K562 treated with DMSO at 1 percent for 4 hours (cell line): Measurements from ENCODE around the gene SEBOX. TPM values are rescaled to one million over a fixed set of nuclear protein-coding genes. Genes with fewer than 3 reads are reported as not detected.

ENCODE experiments used
- total RNA-seq: library from RNA; unstranded; fragments of 300-600 nt; gene quantifications from 2 replicates; pipeline ENCODE4 v1.2.3, GENCODE V29; 2022; ENCODE audit not compliant: insufficient read depth

The SEBOX gene
- total RNA-seq, result not detected in 2 replicates

GRCh38 chr17:28364665-28365363 is at the start of gene SEBOX:
SEBOX (minus strand) TSS chr17:28365199; CDS start chr17:28365151, 48 bp downstream.

DNA sequence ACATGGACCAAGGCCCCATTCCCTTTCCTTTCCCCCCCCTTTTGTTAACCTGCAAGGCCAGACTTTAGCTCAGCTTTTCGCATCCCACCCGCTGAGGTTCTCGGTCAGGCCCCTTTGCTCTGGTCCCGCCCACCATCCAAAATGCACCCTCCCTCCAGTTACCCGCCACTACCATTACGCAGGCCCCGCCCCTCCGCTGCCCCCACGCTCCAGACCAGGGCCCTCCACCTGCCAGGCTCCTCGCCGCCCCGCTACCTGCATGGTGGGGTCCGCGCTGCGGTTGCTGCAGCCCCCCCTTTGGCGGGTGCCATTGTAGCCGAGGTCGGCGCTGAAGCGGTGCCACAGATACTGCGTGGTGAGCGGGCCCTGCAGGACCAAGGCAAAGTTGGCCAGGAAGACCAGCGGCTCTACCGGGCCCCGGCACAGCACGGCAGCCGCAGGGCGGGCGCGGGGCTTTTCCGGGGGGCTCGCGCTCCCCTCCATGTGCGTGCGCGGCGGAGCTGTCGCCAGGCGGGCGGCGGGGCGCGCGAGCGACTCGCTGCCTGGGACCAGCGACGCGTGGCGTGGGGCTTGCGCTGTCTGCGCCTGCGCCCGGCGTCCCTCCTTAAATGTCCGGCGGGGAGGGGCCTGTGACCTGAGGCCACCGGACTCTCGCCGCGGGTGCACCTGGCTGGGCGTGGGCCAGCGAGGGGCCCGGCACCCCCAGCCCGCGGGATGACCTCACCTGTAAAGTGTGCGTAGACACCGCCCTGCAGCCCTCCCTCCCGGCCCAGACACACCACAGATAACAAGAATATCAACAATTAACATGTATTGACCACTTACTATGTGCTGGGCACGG is 40.9 kb upstream of the SEBOX start, which contains the start of gene SLC46A1:
Gene SLC46A1 (minus strand): TSS at position 581 of the 841 bp plus-strand sequence. CDS start 98 bp downstream, at position 483.

DNA sequence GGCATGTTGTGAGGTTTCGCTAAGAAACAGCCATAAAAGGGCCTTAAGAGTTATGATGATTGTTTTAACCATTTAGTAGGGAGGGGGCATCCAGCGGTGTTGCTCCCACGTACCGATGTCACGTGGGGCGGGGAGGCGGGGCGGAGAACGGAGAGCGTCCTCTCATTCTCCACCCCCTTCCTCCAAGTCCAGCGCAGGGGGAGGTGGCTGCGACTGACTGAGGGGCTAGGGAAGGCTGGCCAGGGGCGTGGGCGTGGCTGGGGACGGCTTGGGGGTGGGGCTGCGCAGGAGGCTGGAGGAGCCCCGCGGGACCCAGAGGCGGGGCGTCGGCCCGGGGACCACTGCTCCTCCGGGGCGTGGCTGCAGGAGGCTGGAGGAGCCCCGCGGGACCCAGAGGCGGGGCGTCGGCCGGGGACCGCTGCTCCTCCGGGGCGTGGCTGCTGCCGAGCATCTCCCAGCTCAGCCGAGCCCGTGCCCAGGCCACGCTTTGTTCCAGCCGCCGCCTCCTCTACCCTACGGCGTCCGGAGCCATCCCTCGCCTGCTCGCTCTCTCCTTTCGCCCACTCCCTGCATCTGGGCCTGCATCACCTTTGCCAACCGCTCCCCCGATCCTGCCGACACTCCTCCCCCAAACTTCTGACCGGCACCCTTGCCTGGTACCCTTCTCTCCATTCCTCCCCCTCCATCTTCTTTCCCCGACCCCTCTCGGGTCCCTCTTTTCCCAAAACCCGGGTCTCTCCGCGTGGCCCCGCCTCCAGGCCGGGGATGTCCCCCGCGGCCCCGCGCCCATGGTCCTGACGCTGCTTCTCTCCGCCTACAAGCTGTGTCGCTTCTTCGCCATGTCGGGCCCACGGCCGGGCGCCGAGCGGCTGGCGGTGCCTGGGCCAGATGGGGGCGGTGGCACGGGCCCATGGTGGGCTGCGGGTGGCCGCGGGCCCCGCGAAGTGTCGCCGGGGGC is 6.5 kb upstream of the SEBOX start, which contains the start of gene SARM1:
Gene SARM1 (plus strand): TSS at position 450 of the 958 bp plus-strand sequence. CDS start 339 bp downstream, at position 789.

GRCh38 chr17:28370035-28370743 is 5.2 kb upstream of the SEBOX start, which contains the start of gene VTN:
VTN (minus strand) TSS chr17:28370307; CDS start chr17:28370203, 104 bp downstream.

DNA sequence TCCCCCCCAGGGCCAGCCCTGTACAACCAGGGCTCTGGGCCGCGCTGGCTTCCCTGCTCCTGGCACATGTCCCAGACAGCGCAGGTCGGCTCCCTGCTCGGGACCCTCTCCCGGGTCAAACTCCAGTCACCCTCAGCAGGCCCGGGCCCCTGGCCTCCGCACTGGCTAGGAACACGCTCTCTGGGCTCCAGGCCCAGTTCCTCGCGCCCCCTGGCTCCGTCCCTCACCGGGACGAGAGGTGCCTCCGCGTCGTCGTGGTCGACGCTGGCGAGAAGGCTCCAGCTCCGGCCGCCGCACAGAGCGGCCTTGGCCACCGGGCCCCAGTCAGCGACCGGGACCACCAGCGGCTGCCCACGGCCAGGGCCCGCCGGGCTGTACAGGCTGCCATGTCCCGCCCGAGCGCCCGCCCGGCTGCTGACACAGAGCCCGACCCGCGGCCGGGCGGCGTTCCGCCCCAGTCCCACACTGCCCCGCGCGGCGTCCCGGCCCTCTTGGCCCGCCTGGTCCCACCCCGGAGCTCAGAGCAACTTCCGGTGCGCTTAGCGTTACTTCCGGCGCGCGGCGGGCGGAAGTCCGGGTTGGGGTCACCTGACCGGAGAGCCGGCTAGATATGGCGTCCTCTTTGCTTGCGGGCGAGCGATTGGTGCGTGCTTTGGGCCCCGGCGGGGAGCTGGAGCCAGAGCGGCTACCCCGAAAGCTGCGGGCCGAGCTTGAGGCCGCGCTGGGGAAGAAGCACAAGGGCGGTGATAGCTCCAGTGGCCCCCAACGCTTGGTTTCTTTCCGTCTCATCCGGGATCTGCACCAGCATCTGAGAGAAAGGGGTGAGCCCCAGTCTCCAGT is 7.7 kb downstream of the SEBOX start, which contains the start of gene POLDIP2:
Gene POLDIP2 (minus strand): TSS at position 467 of the 840 bp plus-strand sequence. CDS start 79 bp downstream, at position 388.

GRCh38 chr17:28335201-28335958 is 29.6 kb downstream of the SEBOX start, which contains the start of the genes IFT20 and TNFAIP1:
IFT20 (minus strand) TSS chr17:28335472; CDS start chr17:28331985, 3,487 bp downstream.
TNFAIP1 (plus strand) TSS chr17:28335761; CDS start chr17:28339522, 3,761 bp downstream.

DNA sequence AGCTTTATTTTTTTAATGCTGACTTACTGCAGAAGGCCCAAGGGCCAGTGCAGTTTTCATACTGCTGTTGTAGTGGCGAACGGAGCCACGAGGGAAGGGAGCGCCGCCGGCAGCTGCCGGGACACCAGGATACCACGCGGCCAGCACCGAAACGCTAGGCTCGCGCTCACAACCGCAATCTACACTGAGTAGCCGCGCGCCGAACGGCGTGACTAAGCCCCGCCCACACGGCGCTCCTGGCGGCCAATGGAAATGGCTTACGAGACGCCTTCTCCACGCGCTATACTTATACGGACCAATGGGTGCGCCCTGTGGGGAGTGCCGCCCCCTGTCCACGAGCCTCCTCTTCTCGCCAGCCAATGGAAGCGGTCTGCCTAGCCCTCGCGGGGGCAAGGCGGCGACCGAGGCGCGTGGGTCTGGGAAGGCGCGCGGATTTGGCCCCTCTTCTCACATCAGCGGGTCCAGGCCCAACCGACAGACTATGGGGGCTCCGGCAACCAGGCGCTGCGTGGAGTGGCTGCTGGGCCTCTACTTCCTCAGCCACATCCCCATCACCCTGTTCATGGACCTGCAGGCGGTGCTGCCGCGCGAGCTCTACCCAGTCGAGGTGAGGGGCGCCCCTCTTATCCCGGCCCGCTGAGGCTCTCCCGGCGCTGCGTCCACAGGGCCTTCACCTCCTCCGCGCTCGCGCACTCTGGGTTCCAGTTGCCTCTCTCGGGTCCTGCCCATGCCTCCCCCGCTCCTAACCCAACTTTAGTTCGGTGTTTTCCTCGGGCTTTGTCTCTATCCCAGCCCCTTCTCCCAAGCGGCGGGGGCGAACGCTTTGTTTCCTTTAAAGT is 46.0 kb downstream of the SEBOX start, which contains the start of gene TMEM97:
Gene TMEM97 (plus strand): TSS at position 442 of the 839 bp plus-strand sequence. CDS start 40 bp downstream, at position 482.

Other genes with a start within 250 kb of the SEBOX start
- 19.2 and 25.7 TPM in 2 replicates for gene TMEM97, start 46.0 kb downstream of the SEBOX start, total RNA-seq
- gene IFT20, start 29.7 kb downstream of the SEBOX start, total RNA-seq, result 45.9 and 48.3 TPM in 2 replicates
- gene TNFAIP1, start 29.4 kb downstream of the SEBOX start, total RNA-seq, result 10.5 and 16.4 TPM in 2 replicates
- gene POLDIP2, start 7.7 kb downstream of the SEBOX start, total RNA-seq, result 69.0 and 78.3 TPM in 2 replicates
- gene VTN, start 5.1 kb upstream of the SEBOX start, total RNA-seq, result 0.47 TPM in 1 of 2 replicates, not detected in the other
- gene SARM1, start 6.5 kb upstream of the SEBOX start, total RNA-seq, result 1.3 and 3.2 TPM in 2 replicates
- 1.3 and 2.7 TPM in 2 replicates for gene SLC46A1, start 41.0 kb upstream of the SEBOX start, total RNA-seq
- not detected in 2 replicates for gene SLC13A2, start 108.4 kb upstream of the SEBOX start, total RNA-seq
- gene FOXN1, start 141.1 kb upstream of the SEBOX start, total RNA-seq, result not detected in 2 replicates
- 29.6 and 34.4 TPM in 2 replicates for gene UNC119, start 187.4 kb upstream of the SEBOX start, total RNA-seq
- 92.0 and 97.4 TPM in 2 replicates for gene PIGS, start 206.3 kb upstream of the SEBOX start, total RNA-seq
- 52.1 and 58.6 TPM in 2 replicates for gene ALDOC, start 211.7 kb upstream of the SEBOX start, total RNA-seq
- gene SPAG5, start 233.8 kb upstream of the SEBOX start, total RNA-seq, result 93.5 and 110 TPM in 2 replicates
- 17.6 and 21.9 TPM in 2 replicates for gene RSKR, start 249.0 kb upstream of the SEBOX start, total RNA-seq